H9 (cell line): Measurements from ENCODE around the gene WDSUB1. TPM values are rescaled to one million over a fixed set of nuclear protein-coding genes. Genes with fewer than 3 reads are reported as not detected.

ENCODE experiments used
- DNase-seq: peaks from one replicate; pipeline ENCODE4 v3.0.0-alpha.2; 2017
- H2AFZ ChIP-seq: one replicate; pipeline ENCODE4 v1.6.1; 2013; ENCODE audit warnings: mild to moderate bottlenecking, low read length, control low read depth, moderate library complexity
- H2AK5ac ChIP-seq: 2 replicates; pipeline ENCODE4 v1.6.1; 2013; ENCODE audit warnings: low read length, control low read depth, mixed read lengths; ENCODE audit not compliant: insufficient read length
- H2BK120ac ChIP-seq: one replicate; pipeline ENCODE4 v1.6.1; 2013; ENCODE audit warnings: low read depth, mild to moderate bottlenecking, low read length, control low read depth, inconsistent platforms; ENCODE audit not compliant: poor library complexity, severe bottlenecking
- H2BK12ac ChIP-seq: 2 replicates; pipeline ENCODE4 v1.6.1; 2013; ENCODE audit warnings: low read length, control low read depth, mixed read lengths, low read depth; ENCODE audit not compliant: insufficient read length
- H2BK15ac ChIP-seq: 2 replicates; pipeline ENCODE4 v1.6.1; 2013; ENCODE audit warnings: low read depth, low read length, control low read depth
- H2BK20ac ChIP-seq: one replicate; pipeline ENCODE4 v1.6.1; 2013; ENCODE audit warnings: low read depth, mild to moderate bottlenecking, low read length, control low read depth, inconsistent platforms; ENCODE audit not compliant: poor library complexity, severe bottlenecking
- H2BK5ac ChIP-seq: 2 replicates; pipeline ENCODE4 v1.6.1; 2013; ENCODE audit warnings: low read length, control low read depth, mixed read lengths; ENCODE audit not compliant: insufficient read length
- H3K14ac ChIP-seq: 2 replicates; pipeline ENCODE4 v1.6.1; 2013; ENCODE audit warnings: low read length, control low read depth; ENCODE audit not compliant: insufficient read depth
- H3K18ac ChIP-seq: 2 replicates; pipeline ENCODE4 v1.6.1; 2013; ENCODE audit warnings: low read depth, mild to moderate bottlenecking, mixed read lengths, low read length, control low read depth; ENCODE audit not compliant: insufficient read length
- H3K23ac ChIP-seq: 2 replicates; pipeline ENCODE4 v1.6.1; 2013; ENCODE audit warnings: low read length, control low read depth, mixed read lengths, low read depth; ENCODE audit not compliant: insufficient read length
- H3K23me2 ChIP-seq: 2 replicates; pipeline ENCODE4 v1.6.1; 2013; ENCODE audit warnings: low read depth, mild to moderate bottlenecking, mixed read lengths, low read length, control low read depth; ENCODE audit not compliant: insufficient read length, poor library complexity, severe bottlenecking
- H3K27ac ChIP-seq: 2 replicates; pipeline ENCODE4 v1.5.1; 2013; ENCODE audit warnings: low read length, control low read depth, mixed read lengths, low read depth; ENCODE audit not compliant: insufficient read length
- H3K27me3 ChIP-seq: 2 replicates; pipeline ENCODE4 v1.6.1; 2013; ENCODE audit warnings: low read length, control low read depth, inconsistent platforms; ENCODE audit not compliant: insufficient read depth
- H3K4ac ChIP-seq: 2 replicates; pipeline ENCODE4 v1.6.1; 2013; ENCODE audit warnings: low read depth, mild to moderate bottlenecking, control low read depth, inconsistent platforms, low read length, moderate library complexity
- H3K4me1 ChIP-seq: 2 replicates; pipeline ENCODE4 v1.6.1; 2013; ENCODE audit warnings: low read length, control low read depth, inconsistent platforms; ENCODE audit not compliant: insufficient read depth
- H3K4me2 ChIP-seq: 2 replicates; pipeline ENCODE4 v1.6.1; 2013; ENCODE audit warnings: low read length, control low read depth, mixed read lengths; ENCODE audit not compliant: insufficient read length, insufficient read depth
- H3K56ac ChIP-seq: 2 replicates; pipeline ENCODE4 v1.6.1; 2013; ENCODE audit warnings: low read depth, mild to moderate bottlenecking, mixed read lengths, low read length, control low read depth; ENCODE audit not compliant: insufficient read length
- H3K79me1 ChIP-seq: 2 replicates; pipeline ENCODE4 v1.6.1; 2013; ENCODE audit warnings: low read depth, mild to moderate bottlenecking, moderate library complexity, low read length, control low read depth, inconsistent platforms; ENCODE audit not compliant: insufficient read depth, poor library complexity, severe bottlenecking
- H3K79me2 ChIP-seq: 2 replicates; pipeline ENCODE4 v1.6.1; 2013; ENCODE audit warnings: low read length, control low read depth, inconsistent platforms; ENCODE audit not compliant: insufficient read depth
- H3K9ac ChIP-seq: 2 replicates; pipeline ENCODE4 v1.6.1; 2013; ENCODE audit warnings: low read length, control low read depth, mixed read lengths; ENCODE audit not compliant: insufficient read length; ENCODE audit errors: extremely low read depth
- H3K9me3 ChIP-seq: one replicate; pipeline ENCODE4 v1.6.1; 2013; ENCODE audit warnings: low read depth, low read length, inconsistent platforms; ENCODE audit not compliant: control insufficient read depth
- H3T11ph ChIP-seq: one replicate; pipeline ENCODE4 v1.6.1; 2013; ENCODE audit warnings: mild to moderate bottlenecking, low read length, control low read depth, inconsistent platforms
- H4K20me1 ChIP-seq: one replicate; pipeline ENCODE4 v1.6.1; 2013; ENCODE audit not compliant: control insufficient read depth, insufficient read length, insufficient read depth
- H4K5ac ChIP-seq: 2 replicates; pipeline ENCODE4 v1.6.1; 2013; ENCODE audit warnings: low read depth, mild to moderate bottlenecking, mixed read lengths, low read length, control low read depth; ENCODE audit not compliant: insufficient read length
- H4K8ac ChIP-seq: replicated peaks from 2 replicates; pipeline ENCODE4 v1.6.1; 2013; ENCODE audit warnings: low read length, control low read depth, mixed read lengths, low read depth; ENCODE audit not compliant: insufficient read length
- H4K91ac ChIP-seq: 2 replicates; pipeline ENCODE4 v1.6.1; 2013; ENCODE audit warnings: low read depth, mild to moderate bottlenecking, moderate library complexity, mixed read lengths, low read length, control low read depth; ENCODE audit not compliant: insufficient read length
- H3K27ac Mint-ChIP-seq, 3 experiments: 2 replicates in 2 of 3; 3 replicates in 1 of 3; pipeline ENCODE4 v1.8.0; 2020 to 2021; ENCODE audit warnings: mixed read lengths in 3 of 3, mild to moderate bottlenecking in 1 of 3, moderate library complexity in 1 of 3
- H3K27me3 Mint-ChIP-seq: 2 replicates; pipeline ENCODE4 v1.8.0; 2021; ENCODE audit warnings: low read depth, mild to moderate bottlenecking, moderate library complexity, mixed read lengths
- H3K36me3 Mint-ChIP-seq, 3 experiments: 2 replicates in 2 of 3; 3 replicates in 1 of 3; pipeline ENCODE4 v1.8.0; 2020 to 2021; ENCODE audit warnings: low read depth in 3 of 3, mixed read lengths in 3 of 3; ENCODE audit not compliant: insufficient read depth in 1 of 3
- H3K4me1 Mint-ChIP-seq, 2 experiments: 2 replicates each; pipeline ENCODE4 v1.8.0; 2020; ENCODE audit warnings: mixed read lengths in 2 of 2
- H3K4me3 Mint-ChIP-seq, 2 experiments: 2 replicates in 1 of 2; 3 replicates in 1 of 2; pipeline ENCODE4 v1.8.0; 2020 to 2021; ENCODE audit warnings: mild to moderate bottlenecking in 2 of 2, mixed read lengths in 2 of 2, moderate library complexity in 1 of 2
- H3K9me3 Mint-ChIP-seq, 2 experiments: 2 replicates in 1 of 2; 3 replicates in 1 of 2; pipeline ENCODE4 v1.8.0; 2020; ENCODE audit warnings: mild to moderate bottlenecking in 2 of 2, mixed read lengths in 2 of 2, moderate library complexity in 1 of 2
- WGBS: extraction: QIAGEN DNeasy Blood & Tissue Kit; methylation state at CpG from one replicate; pipeline ENCODE4 v1.1.7; 2013; ENCODE audit warnings: missing lambda C conversion rate, low lambda C conversion rate, mixed read lengths; ENCODE audit not compliant: insufficient read length; ENCODE audit errors: extremely low coverage; 5-methylcytosine and 5-hydroxymethylcytosine counted together
- total RNA-seq: library from RNA; stranded (reverse); gene quantifications from 2 replicates; pipeline ENCODE4 v1.2.1, GENCODE V29; 2021
- TF ChIP-seq, protein P1 (sequence below): fragments of 200-600 bp; sonication (generic); conservative IDR thresholded peaks from 3 replicates; pipeline ENCODE4 v1.8.0; 2021; ENCODE audit warnings: antibody characterized with exemption, mild to moderate bottlenecking

Gene WDSUB1
- total RNA-seq, 1 experiment from 2014 or later, result 5.5 TPM

DNA sequence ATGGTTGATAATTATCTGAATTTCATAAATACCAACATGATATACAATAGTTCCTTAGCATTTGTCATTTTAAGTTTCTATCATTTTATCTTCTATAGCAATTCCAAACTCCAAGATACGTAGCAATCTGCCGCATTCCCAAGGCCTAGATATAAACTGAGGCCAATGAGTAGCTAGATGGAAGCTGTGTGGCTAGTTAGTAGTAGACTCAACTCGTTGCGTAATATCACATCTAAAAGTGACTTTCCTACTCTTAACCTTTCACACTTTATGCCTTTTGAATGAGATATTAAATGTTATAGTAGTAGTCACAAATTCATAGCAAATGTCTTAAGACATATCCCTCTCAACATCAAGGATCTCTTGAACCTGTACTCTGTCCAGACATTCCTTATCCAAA lies 33.6 kb downstream of the WDSUB1 start:
- Histone ChIP-seq H3K23ac (no peak overlapping the region), H3K14ac (no peak overlapping the region), H3K4ac (no peak overlapping the region), H4K8ac (no peak overlapping the region), H3K18ac (no peak overlapping the region), H3K9ac (no peak overlapping the region), H3K9me3 (no peaks in the 10 kb centered on the region), H2BK15ac (no peak overlapping the region), H2BK12ac (no peak overlapping the region), H2BK120ac (no peak overlapping the region), H2BK20ac (no peak overlapping the region), H4K5ac (no peak overlapping the region), H4K20me1 (no peaks in the 10 kb centered on the region), H4K91ac (no peak overlapping the region), H3K4me1 (no peaks in the 10 kb centered on the region), H3K79me2 (no peaks in the 10 kb centered on the region), H3K4me2 (no peak overlapping the region), H3K27ac (no peak overlapping the region), H2AFZ (no peak overlapping the region), H2AK5ac (no peak overlapping the region), H3K79me1 (no peaks in the 10 kb centered on the region), H3K23me2 (no peaks in the 10 kb centered on the region), H3K56ac (no peak overlapping the region), H2BK5ac (no peak overlapping the region), H3T11ph (no peak overlapping the region), H3K27me3 (no peaks in the 10 kb centered on the region)
- no peaks in the 10 kb centered on the region for H3K27me3 Mint-ChIP-seq
- TF ChIP-seq, protein P1, sequence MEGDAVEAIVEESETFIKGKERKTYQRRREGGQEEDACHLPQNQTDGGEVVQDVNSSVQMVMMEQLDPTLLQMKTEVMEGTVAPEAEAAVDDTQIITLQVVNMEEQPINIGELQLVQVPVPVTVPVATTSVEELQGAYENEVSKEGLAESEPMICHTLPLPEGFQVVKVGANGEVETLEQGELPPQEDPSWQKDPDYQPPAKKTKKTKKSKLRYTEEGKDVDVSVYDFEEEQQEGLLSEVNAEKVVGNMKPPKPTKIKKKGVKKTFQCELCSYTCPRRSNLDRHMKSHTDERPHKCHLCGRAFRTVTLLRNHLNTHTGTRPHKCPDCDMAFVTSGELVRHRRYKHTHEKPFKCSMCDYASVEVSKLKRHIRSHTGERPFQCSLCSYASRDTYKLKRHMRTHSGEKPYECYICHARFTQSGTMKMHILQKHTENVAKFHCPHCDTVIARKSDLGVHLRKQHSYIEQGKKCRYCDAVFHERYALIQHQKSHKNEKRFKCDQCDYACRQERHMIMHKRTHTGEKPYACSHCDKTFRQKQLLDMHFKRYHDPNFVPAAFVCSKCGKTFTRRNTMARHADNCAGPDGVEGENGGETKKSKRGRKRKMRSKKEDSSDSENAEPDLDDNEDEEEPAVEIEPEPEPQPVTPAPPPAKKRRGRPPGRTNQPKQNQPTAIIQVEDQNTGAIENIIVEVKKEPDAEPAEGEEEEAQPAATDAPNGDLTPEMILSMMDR, result no peak
- no peaks in the 10 kb centered on the region for H3K4me1 Mint-ChIP-seq
- peaks cover 0 to 3% (median 0%) of the 10 kb centered on the region in 3 experiments; a peak in 1 of 7 replicates for H3K36me3 Mint-ChIP-seq
- no peaks in the 10 kb centered on the region for H3K9me3 Mint-ChIP-seq
- DNase-seq, result no peak
- no peak overlapping the region for H3K27ac Mint-ChIP-seq
- H3K4me3 Mint-ChIP-seq, result no peak overlapping the region
- whole genome bisulfite sequencing, result no CpG with 5 or more reads among the region's 4 CpGs
